SK-N-SH (cell line): ENCODE measurements around the gene KDELR1. TPM values are rescaled to one million over a fixed set of nuclear protein-coding genes. Genes with fewer than 3 reads are reported as not detected.

Experiments used
- CTCF ChIA-PET: fragments of 300-600, 350-600 bp; formaldehyde crosslinking; extraction: SDS; loops from one replicate; lab custom pipeline; 2021; lab: Yijun Ruan, JAX
- POLR2A ChIA-PET: fragments of 350-600 bp; sonication (Branson Sonifier 250); formaldehyde crosslinking; extraction: SDS; loops from one replicate; lab custom pipeline; 2020; ENCODE audit warnings: antibody characterized with exemption, inconsistent platforms; lab: Yijun Ruan, JAX
- DNase-seq: peaks from one replicate; pipeline ENCODE4 v3.0.0; 2012
- H2AFZ ChIP-seq: fragments of 200-600 bp; sonication (generic); 2 replicates; pipeline ENCODE4 v1.8.1; 2016; ENCODE audit warnings: antibody characterized with exemption, mild to moderate bottlenecking, low read depth
- H3F3A ChIP-seq: fragments of 200-600 bp; sonication (generic); replicated peaks from 2 replicates; pipeline ENCODE3; 2016; ENCODE audit warnings: antibody characterized with exemption, mild to moderate bottlenecking; ENCODE audit not compliant: insufficient read depth
- H3K27ac ChIP-seq, 2 experiments: fragments of 200-500 bp in 1 of 2; fragments of 200-600 bp in 1 of 2; sonication (Bioruptor generic) in 1 of 2; sonication (generic), shearing (Covaris generic) in 1 of 2; 2 replicates each; pipeline versions ENCODE4 v1.5.1 to v1.6.1; 2014 to 2016; ENCODE audit warnings: low read depth in 2 of 2, inconsistent platforms in 1 of 2, low read length in 1 of 2, mild to moderate bottlenecking in 1 of 2, mixed read lengths in 1 of 2
- H3K27me3 ChIP-seq: fragments of 200-600 bp; sonication (generic), shearing (Covaris generic); 2 replicates; pipeline ENCODE4 v1.6.1; 2016; ENCODE audit warnings: mixed run types; ENCODE audit not compliant: insufficient read depth
- H3K36me3 ChIP-seq, 2 experiments: fragments of 200-500 bp in 1 of 2; fragments of 200-600 bp in 1 of 2; sonication (Bioruptor generic) in 1 of 2; sonication (generic) in 1 of 2; replicated peaks in 1 of 2; 2 replicates each; pipeline versions ENCODE3 to v1.5.1; 2014 to 2016; ENCODE audit warnings: low read length in 1 of 2, mild to moderate bottlenecking in 1 of 2; ENCODE audit not compliant: insufficient read depth in 2 of 2, control insufficient read depth in 1 of 2
- H3K4me1 ChIP-seq, 2 experiments: fragments of 200-500 bp in 1 of 2; fragments of 200-600 bp in 1 of 2; sonication (Bioruptor generic) in 1 of 2; sonication (generic), shearing (Covaris generic) in 1 of 2; 2 replicates each; pipeline versions ENCODE4 v1.5.1 to v1.6.1; 2014 to 2016; ENCODE audit warnings: low read depth in 1 of 2, low read length in 1 of 2, mixed run types in 1 of 2; ENCODE audit not compliant: insufficient read depth in 2 of 2, control insufficient read depth in 1 of 2
- H3K4me2 ChIP-seq: fragments of 200-600 bp; sonication (generic), shearing (Covaris generic); 2 replicates; pipeline ENCODE4 v1.6.1; 2017; ENCODE audit warnings: mixed run types
- H3K4me3 ChIP-seq, 2 experiments: fragments of 200-500 bp in 1 of 2; fragments of 200-600 bp in 1 of 2; sonication (Bioruptor generic) in 1 of 2; sonication (generic), shearing (Covaris generic) in 1 of 2; 2 replicates each; pipeline versions ENCODE4 v1.5.1 to v1.8.1; 2014 to 2016; ENCODE audit warnings: low read depth in 2 of 2, inconsistent platforms in 1 of 2, low read length in 1 of 2, mild to moderate bottlenecking in 1 of 2, mixed read lengths in 1 of 2, moderate library complexity in 1 of 2
- H3K79me2 ChIP-seq: fragments of 200-600 bp; sonication (generic); 2 replicates; pipeline ENCODE4 v1.8.1; 2017; ENCODE audit warnings: mild to moderate bottlenecking; ENCODE audit not compliant: insufficient read depth
- H3K9ac ChIP-seq: fragments of 200-600 bp; sonication (generic); 2 replicates; pipeline ENCODE4 v1.6.1; 2017; ENCODE audit warnings: mixed run types
- H3K9me2 ChIP-seq: fragments of 200-600 bp; sonication (generic); 2 replicates; pipeline ENCODE4 v1.6.1; 2017; ENCODE audit warnings: mixed run types
- H3K9me3 ChIP-seq: fragments of 200-600 bp; sonication (generic); 2 replicates; pipeline ENCODE4 v1.6.1; 2017; ENCODE audit warnings: mixed run types, mild to moderate bottlenecking, moderate library complexity
- H4K20me1 ChIP-seq: fragments of 200-600 bp; sonication (generic); 2 replicates; pipeline ENCODE4 v1.6.1; 2017; ENCODE audit warnings: mild to moderate bottlenecking, mixed run types; ENCODE audit not compliant: insufficient read depth
- FOXJ3 ChIP-seq: sonication (generic); formaldehyde crosslinking; IDR thresholded peaks from 2 replicates; pipeline ENCODE4 v1.5.1; 2020; ENCODE audit warnings: mild to moderate bottlenecking, missing genetic modification reagents
- GABPA ChIP-seq: IDR thresholded peaks from 2 replicates; pipeline ENCODE4 v1.4.0; 2012; ENCODE audit warnings: low read depth, mild to moderate bottlenecking
- IRF3 ChIP-seq: fragments of 150-350 bp; IDR thresholded peaks from 2 replicates; pipeline ENCODE4 v1.6.1; 2016; ENCODE audit warnings: mild to moderate bottlenecking, low read depth, low read length
- MAX ChIP-seq: IDR thresholded peaks from 2 replicates; pipeline ENCODE4 v1.4.0; 2012; ENCODE audit warnings: low read depth
- MEF2A ChIP-seq: IDR thresholded peaks from 2 replicates; pipeline ENCODE4 v1.4.0; 2012; ENCODE audit warnings: low read depth, borderline replicate concordance
- MXI1 ChIP-seq: IDR thresholded peaks from 2 replicates; pipeline ENCODE4 v1.6.1; 2012; ENCODE audit warnings: mild to moderate bottlenecking, low read depth, low read length, improper control_type of control experiment
- PBX3 ChIP-seq: IDR thresholded peaks from 2 replicates; pipeline ENCODE4; 2012
- RCOR1 ChIP-seq: fragments of 150-350 bp; IDR thresholded peaks from 2 replicates; pipeline ENCODE4 v1.6.1; 2017; ENCODE audit warnings: antibody characterized with exemption, low read length
- SIN3A ChIP-seq: IDR thresholded peaks from 2 replicates; pipeline ENCODE4 v1.6.1; 2012; ENCODE audit warnings: low read depth, mild to moderate bottlenecking, low read length, moderate library complexity, borderline replicate concordance
- USF1 ChIP-seq: IDR thresholded peaks from 2 replicates; pipeline ENCODE4 v1.4.0; 2012; ENCODE audit warnings: low read depth, borderline replicate concordance
- YY1 ChIP-seq: IDR thresholded peaks from 2 replicates; pipeline ENCODE4 v1.4.0; 2012; ENCODE audit warnings: low read depth, mild to moderate bottlenecking
- WGBS: methylation state at CpG from one replicate; pipeline ENCODE4 v1.1.6; 2017; ENCODE audit warnings: low lambda C conversion rate; 5-methylcytosine and 5-hydroxymethylcytosine counted together
- polyA plus RNA-seq, 3 experiments: library from polyadenylated mRNA; depleted of rRNA; stranded (reverse); fragments of >200 nt; gene quantifications; 2 replicates each; pipeline ENCODE4 v1.2.3, GENCODE V29; 2012

Gene KDELR1
- polyA plus RNA-seq, 1 of the 3 experiments (the other 2 are of a cell fraction) = 138 TPM

GRCh38 chr19:48433337-48433736, 42.0 kb upstream of the KDELR1 start:
- Histone ChIP-seq H3K27me3 (no peaks in the 10 kb centered on the region), H3K4me2 (no peak overlapping the region), H3K9me3 (no peaks in the 10 kb centered on the region), H3F3A (no peaks in the 10 kb centered on the region), H3K79me2 (no peaks in the 10 kb centered on the region), H3K4me1 (no peaks in the 10 kb centered on the region), H3K36me3 (peaks cover 0 to 5% of the 10 kb centered on the region in 2 experiments), H3K4me3 (no peak overlapping the region), H3K9ac (no peak overlapping the region), H2AFZ (no peak overlapping the region), H3K9me2 (no peaks in the 10 kb centered on the region), H3K27ac (no peak overlapping the region), H4K20me1 (no peaks in the 10 kb centered on the region)
- POLR2A ChIA-PET = no interaction called here
- no peak for TF ChIP-seq MAX
- TF ChIP-seq USF1 = no peak
- no peak for TF ChIP-seq MXI1
- no peak for TF ChIP-seq PBX3
- no peak for TF ChIP-seq MEF2A
- no peak for DNase-seq
- 92% methylated on average over 8 of the region's 8 CpGs for WGBS
- CTCF ChIA-PET = interaction anchor here (1.1 to 1.6 kb wide), 2 partner anchors 12 to 56 kb away, joined by 3 to 5 read pairs; partner anchors contain the start of gene GRWD1

GRCh38 chr19:48428670-48429069, 37.3 kb upstream of the KDELR1 start:
- H3K27ac ChIP-seq = no peak overlapping the region
- H3K4me3 ChIP-seq = no peak overlapping the region
- peaks cover 0 to 4% of the 10 kb centered on the region in 2 experiments; a peak in 1 of 4 replicates for H3K4me1 ChIP-seq
- H3K36me3 ChIP-seq = peaks cover 0 to 5% of the 10 kb centered on the region in 2 experiments
- H3F3A ChIP-seq = peaks cover 9% of the 10 kb centered on the region
- H3K9me3 ChIP-seq = no peaks in the 10 kb centered on the region
- no peaks in the 10 kb centered on the region for H3K79me2 ChIP-seq
- H3K4me2 ChIP-seq = no peak overlapping the region
- H2AFZ ChIP-seq = no peak overlapping the region
- whole genome bisulfite sequencing = 100% methylated on average over 1 of the region's 1 CpG
- DNase-seq = no peak
- ChIA-PET CTCF (interaction anchor here (1.1 to 1.2 kb wide), 2 partner anchors 9 to 37 kb away, joined by 3 to 5 read pairs; partner anchors contain the start of gene KDELR1), POLR2A (no interaction called here)
- no peaks in the 10 kb centered on the region for H3K9me2 ChIP-seq
- H3K9ac ChIP-seq = no peak overlapping the region
- no peaks in the 10 kb centered on the region for H3K27me3 ChIP-seq
- TF ChIP-seq MEF2A (no peak), IRF3 (no peak), YY1 (no peak), MXI1 (no peak), GABPA (no peak), FOXJ3 (CRISPR knock-in tag) (no peak), SIN3A (no peak), RCOR1 (no peak)
- no peaks in the 10 kb centered on the region for H4K20me1 ChIP-seq
